Fibroblast of skin of right quadriceps (primary cell): ENCODE measurements around the gene GSTT2.
A peak's percentile ranks its signal among the peaks of the same experiment; 100 is the strongest.
"Not testable (repeated sequence)": the region's sequence is repeated elsewhere in the genome, so short reads cannot be mapped to it uniquely, and the experiment has no call there.

Source experiments
- DNase-seq: peaks from one replicate; pipeline ENCODE4 v3.0.0-alpha.2; 2013

GSTT2 gene

GRCh38 chr22:23974836-23975352 lies 5.0 kb upstream of the GSTT2 start:
- not testable (repeated sequence) for DNase-seq

DNA sequence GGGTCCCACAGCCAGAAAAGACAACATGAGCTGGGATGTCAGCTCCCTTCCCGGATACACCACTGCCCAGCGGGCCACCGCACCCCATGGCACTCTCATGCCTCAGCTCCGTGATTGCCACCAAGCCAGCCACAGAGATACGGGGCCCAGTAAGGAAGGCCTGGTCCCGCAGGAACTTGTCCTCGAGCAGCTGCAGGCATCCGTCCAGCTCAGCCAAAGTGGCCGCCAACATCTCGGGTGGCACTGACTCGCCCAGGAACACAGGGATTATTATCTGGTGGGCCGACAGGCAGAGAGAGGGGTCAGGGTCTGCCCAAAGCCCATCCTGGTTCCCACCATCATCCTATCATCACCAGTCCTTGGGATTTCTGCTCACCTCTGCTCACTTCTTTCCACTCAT lies 2.6 kb upstream of the GSTT2 start:
- DNase-seq, result not testable (repeated sequence)

- not testable (repeated sequence) for DNase-seq
These were observed 633 bp downstream of the GSTT2 start for GRCh38 chr22:23980567-23980966.

GRCh38 chr22:23984430-23984829 lies 4.5 kb downstream of the GSTT2 start:
- peak; percentile 19 for DNase-seq

DNA sequence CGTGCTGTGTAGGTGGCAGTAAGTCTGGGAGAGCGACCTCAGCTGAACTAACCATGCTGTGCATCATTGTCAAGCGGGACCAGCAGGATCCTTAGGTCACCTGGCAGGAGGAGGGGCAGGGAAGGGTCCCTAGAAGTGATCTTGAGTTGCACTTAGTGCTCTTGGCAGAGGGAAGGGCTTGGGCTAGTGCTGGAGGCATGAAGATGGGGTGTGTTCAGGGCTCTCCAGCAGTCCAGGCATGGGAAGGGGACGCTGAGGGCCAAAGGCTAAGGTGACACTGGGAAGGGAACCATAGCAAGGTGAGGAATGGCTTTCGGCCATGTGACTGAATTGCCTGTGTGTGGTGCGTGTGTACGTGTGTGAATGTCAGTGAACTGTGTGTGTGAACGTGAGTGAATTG lies 6.2 kb downstream of the GSTT2 start:
- DNase-seq, result not testable (repeated sequence)

DNA sequence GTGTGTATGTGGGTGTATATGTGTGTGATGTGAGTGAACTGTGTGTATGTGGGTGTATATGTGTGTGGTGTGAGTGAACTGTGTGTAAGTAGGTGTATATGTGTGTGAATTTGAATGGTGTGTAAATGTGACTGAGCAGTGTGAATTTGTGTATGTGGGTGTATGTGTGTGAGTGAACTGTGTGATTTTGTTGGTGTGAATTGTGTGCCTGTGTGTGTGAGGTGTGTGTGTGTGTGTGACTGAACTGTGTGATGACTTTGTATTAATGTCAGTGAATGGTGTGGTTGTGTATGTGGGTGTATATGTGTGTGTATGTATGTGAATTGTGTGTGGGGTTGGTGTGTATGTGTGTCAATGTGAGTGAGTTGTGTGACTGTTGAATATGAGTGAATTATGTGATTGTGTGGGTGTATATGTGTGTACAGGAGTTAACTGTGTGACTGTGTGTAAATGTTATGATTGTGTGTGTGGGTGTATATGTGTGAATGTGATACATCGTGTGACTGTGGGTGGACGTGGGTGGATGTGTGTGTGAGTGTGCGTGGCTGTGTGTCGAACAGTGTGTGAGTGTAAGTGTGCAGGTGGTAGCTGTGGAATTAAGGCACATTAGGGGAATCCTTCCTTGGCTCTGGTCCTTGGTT lies 6.7 kb downstream of the GSTT2 start:
- DNase-seq, result not testable (repeated sequence)

GRCh38 chr22:23989583-23990244 lies 9.8 kb downstream of the GSTT2 start:
- not testable (repeated sequence) for DNase-seq

GRCh38 chr22:23993080-23993479 lies 13.1 kb downstream of the GSTT2 start:
- DNase-seq, result not testable (repeated sequence)

GRCh38 chr22:23993581-23994177 lies 13.7 kb downstream of the GSTT2 start:
- not testable (repeated sequence) for DNase-seq

DNA sequence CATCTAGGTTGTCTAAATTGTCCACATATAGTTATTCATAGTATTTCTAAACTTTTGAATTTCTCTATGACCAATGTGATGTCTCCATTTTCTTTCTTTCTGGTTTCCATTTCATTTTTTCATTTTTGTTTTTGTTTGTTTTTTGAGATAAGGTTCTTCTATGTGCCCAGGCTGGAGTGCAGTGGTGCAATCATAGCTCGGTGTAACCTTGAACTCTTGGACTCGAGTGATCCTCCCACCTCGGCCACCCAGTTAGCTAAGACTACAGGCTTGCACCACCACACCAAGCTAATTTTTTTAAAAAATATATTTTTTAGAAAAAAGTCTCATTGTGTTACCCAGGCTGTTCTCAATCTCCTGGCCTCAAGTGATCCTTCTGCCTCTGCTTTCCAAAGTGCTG lies 17.2 kb downstream of the GSTT2 start:
- DNase-seq, result no peak

DNA sequence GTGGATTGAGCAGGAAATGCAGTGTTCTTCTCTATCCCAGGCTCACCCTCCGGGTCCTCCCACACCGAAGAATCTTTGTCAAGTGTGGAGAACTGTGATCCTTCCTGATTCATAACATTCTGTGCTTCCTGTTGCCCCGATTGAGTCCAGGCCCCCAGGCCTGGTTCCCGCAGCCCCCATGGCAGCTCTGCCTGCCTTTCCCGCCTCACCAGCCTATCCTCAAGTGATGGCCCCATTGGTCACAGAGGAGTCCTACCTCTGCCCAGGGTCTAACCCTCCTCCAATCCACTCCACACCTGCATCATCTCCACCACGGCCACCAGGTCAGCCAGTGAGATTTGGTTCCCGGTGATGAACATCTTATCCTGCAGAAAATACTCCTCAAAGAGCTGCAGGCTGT lies 19.8 kb downstream of the GSTT2 start:
- not testable (repeated sequence) for DNase-seq

DNA sequence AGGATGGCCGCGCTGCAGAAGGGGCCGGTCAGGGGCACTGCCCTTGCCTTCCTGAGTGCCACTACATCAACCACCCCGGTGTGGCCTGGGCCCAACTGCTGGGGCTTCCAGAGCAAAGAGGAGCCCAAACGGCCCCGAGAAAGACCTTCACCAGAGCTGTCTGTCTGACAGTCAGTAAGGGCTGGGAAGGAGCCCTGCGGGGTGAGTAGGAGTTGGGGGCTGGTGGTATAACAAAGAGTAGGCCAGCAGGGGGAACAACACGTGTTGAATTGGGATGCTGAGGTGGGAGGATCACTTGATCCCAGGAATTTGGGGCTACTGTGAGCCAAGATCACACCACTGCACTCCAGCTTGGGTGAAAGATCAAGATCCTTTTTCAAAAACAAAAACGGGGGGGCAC lies 21.4 kb downstream of the GSTT2 start:
- no peak for DNase-seq

GRCh38 chr22:24002272-24002671 lies 22.3 kb downstream of the GSTT2 start:
- no peak for DNase-seq

DNA sequence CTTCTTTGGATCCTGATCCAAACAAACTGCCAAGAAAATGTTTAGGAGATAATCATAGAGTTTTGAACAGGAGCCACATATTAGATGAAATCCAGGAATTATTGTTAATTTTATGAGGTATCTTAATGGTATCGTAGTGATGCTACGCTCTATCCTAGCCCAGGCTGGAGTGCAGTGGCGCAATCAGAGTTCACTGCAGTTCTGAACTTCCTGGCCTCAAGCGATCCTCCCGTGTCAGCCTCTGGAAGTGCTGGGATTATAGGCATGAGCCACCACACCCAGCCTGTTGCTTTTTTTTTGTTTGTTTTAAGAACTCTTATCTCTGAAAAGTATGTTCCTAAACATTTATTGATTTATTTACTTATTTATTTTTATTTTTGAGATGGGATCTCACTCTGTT lies 22.9 kb downstream of the GSTT2 start:
- no peak for DNase-seq

DNA sequence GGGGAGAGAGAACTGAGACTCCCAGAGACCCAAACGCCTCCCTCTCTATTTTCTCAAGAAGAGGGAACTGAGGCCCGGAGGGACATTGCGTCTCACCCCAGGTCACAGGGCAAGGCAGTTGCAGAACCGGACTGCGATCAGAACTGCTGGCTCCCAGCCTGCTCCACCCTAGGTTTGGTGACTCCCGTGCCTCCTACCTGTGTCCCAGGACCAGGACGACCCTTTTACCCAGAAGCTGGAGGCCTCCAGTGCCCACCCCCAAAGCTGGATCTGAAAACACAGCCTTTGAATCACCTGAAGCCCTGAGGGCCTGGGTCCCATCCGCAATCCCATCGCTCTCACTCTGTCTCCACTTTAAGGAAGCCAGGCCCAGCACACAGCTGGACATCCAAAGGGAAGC lies 24.0 kb downstream of the GSTT2 start:
- no peak for DNase-seq

GRCh38 chr22:24005201-24005600 lies 25.3 kb downstream of the GSTT2 start, which contains the start of gene GSTT4:
TSS of gene GSTT4 (minus strand) at chr22:24005453. CDS start at chr22:24005356, 97 bp downstream.
- DNase-seq, result no peak

DNA sequence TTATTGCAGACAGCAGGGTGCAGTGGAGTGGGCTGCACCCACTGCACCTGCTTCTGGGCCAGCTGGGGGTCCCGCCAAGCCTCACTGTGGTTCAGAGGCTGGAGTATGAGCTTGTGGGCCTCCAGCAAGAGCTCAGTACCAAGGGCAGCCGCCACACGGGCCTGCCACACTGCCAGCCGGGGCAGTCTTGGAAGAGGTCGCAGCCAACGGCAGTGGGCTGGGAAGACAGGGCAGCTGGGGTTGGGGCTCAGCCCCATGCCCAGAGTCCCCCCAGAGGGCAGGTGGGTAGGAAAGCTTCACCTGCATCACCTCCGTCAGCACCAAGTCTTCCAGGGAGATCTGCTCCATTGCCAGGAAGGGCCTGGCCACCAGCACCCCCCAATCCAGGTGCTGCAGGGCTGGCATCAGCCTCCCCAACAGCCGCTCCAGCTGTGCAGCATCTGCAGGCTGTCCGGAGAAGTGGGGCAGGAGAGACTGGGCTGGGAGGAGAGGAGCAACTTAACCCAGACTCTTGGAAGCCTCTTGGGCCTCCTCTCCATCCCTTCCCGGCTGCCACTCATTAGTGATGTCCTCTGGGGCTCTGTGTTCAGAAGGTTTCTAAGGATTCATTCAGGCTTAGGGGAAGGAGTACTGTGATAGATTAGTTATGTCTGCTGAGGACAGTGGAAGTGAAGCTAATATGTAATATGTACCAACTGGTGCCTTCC lies 26.4 kb downstream of the GSTT2 start:
- DNase-seq, result no peak

DNA sequence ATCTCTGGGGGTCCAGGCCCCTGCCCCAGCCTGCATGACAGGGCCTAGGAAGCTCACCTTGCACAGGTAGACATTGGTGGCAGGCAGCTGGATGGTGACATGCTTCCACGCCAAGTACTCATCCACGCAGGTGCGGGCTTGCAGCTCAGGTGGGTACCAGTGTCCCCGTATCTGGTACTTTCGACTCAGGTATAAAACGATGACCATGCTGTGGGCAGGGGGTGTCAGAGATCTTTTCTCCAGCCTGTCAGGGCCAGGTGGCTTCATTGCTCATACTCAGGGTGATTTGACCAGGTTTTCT lies 26.9 kb downstream of the GSTT2 start:
- DNase-seq, result no peak

- no peak for DNase-seq
These were observed 27.5 kb downstream of the GSTT2 start for GRCh38 chr22:24007253-24008021.

DNA sequence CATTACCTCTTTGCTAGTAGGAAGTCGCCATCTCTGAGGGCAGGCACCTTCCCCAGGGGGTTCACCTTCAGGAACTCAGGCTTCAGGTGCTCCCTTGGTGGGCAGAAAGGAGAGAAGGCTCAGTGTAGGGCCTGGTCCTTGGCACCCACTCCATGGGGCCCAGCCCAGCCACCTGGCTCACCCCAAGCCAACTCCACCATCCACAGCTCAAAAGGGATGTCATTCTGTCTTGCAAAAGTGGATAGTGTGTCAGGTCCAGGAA lies 28.0 kb downstream of the GSTT2 start:
- no peak for DNase-seq

DNA sequence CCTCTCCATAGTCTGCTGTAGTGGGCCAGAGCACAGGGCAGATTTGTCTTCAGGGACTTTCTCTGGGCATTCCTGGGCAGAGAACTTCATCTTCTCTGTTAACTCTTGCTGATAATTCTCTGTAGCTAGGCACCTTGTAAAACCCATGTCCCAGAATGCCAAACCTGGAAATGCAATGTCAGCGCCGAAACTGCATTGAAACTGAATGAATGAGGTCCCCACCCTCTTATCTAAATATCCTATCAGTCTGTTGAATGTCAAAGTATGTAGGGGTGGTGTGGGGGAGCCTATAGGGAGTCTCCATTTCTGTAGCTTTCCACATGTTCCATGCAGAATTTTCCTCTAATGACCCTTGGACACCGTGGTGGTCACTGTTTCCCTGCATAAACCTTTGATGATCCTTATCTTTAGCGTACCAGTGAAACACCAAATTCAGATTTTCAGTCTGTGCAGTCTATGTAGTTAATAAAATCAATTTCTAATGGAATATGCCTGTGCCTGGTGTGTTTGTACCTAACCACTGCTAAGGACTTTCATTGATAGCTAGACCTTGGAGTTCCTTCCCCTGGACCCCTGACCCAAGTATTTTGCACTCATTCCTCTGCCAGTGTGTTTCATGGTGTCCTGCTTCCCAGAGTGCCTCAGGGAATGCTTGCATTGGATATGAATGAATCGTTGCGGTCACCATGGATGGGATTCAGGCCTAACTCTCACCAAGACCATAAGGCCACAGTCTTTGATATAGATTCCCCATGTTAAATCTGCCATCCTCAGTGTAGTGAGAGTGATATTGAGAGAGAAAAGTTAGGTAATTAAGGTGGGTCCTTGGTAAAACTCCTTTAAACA lies 28.7 kb downstream of the GSTT2 start:
- DNase-seq, result no peak
